Muscle layer of duodenum (tissue), 2 donors: Measurements from ENCODE around the gene VN1R5.
A peak's percentile ranks its signal among the peaks of the same experiment; 100 is the strongest.
"Not testable (repeated sequence)": the region's sequence is repeated elsewhere in the genome, so short reads cannot be mapped to it uniquely, and the experiment has no call there.

ENCODE experiments used
- H3K27ac ChIP-seq: one replicate; pipeline ENCODE4 v1.7.0; 2013; ENCODE audit warnings: mild to moderate bottlenecking, low read length
- H3K27me3 ChIP-seq: one replicate; pipeline ENCODE4 v1.7.0; 2013; ENCODE audit warnings: low read depth, mild to moderate bottlenecking, control low read depth, low read length
- H3K36me3 ChIP-seq, 2 donors: one replicate each; pipeline ENCODE4 v1.7.0; 2013; ENCODE audit warnings: low read length in 2 of 2, control low read depth in 1 of 2, mild to moderate bottlenecking in 1 of 2; ENCODE audit not compliant: insufficient read depth in 2 of 2, control insufficient read depth in 1 of 2
- H3K4me1 ChIP-seq, 2 donors: one replicate each; pipeline ENCODE4 v1.7.0; 2013; ENCODE audit warnings: low read length in 2 of 2, mild to moderate bottlenecking in 2 of 2, control low read depth in 1 of 2, moderate library complexity in 1 of 2; ENCODE audit not compliant: insufficient read depth in 2 of 2, control insufficient read depth in 1 of 2
- H3K4me3 ChIP-seq, 2 donors: one replicate each; pipeline ENCODE4 v1.7.0; 2013; ENCODE audit warnings: low read length in 2 of 2, low read depth in 1 of 2, mild to moderate bottlenecking in 1 of 2
- H3K9me3 ChIP-seq, 2 donors: one replicate each; pipeline ENCODE4 v1.7.0; 2013; ENCODE audit warnings: low read length in 2 of 2, control low read depth in 1 of 2, mild to moderate bottlenecking in 1 of 2; ENCODE audit not compliant: control insufficient read depth in 1 of 2
- donor health status: healthy.

VN1R5 gene

DNA sequence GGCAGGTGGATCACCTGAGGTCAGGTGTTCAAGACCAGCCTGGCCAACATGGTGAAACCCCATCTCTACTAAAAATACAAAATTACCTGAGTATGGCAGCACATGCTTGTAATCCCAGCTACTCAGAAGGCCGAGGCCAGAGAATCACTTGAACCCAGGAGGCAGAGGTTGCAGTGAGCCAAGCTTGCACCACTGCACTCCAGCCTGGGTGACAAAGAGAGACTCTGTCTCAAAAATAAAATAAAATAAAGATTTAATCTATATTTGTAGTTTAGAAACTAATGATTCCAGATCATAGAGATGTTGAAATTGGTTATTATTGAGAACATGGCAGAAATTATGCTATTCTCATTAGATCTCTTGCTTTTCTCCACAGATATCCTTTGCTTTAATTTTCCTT is at the start of gene VN1R5:
TSS of gene VN1R5 (plus strand) at position 301 of the 400 bp plus-strand sequence.
- H3K36me3 ChIP-seq, H3K27me3 ChIP-seq, H3K4me3 ChIP-seq, H3K9me3 ChIP-seq, H3K27ac ChIP-seq, H3K4me1 ChIP-seq: not testable (repeated sequence)

DNA sequence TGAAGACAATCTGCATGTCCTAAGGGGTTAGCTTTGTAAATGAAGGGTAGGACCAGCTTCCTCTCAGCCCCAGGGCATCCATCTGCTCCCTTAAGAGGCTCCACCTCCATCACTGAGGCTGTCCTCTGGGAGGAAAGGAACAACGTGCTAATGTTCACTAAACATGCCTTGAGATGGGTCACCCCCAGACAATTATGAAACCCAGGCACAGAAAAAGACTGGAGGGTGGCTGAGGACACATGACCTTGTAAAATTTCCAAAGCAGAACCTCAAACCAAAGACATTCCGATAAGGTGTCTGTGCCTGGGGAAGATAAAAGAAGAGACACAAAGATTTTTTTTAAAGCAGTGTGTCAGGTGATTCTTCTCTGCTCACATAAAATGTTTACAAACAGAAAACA is 46.5 kb upstream of the VN1R5 start:
- no peaks in the 10 kb centered on the region for H3K36me3 ChIP-seq
- H3K9me3 ChIP-seq = no peaks in the 10 kb centered on the region
- peaks cover 13 to 14% of the 10 kb centered on the region in 2 donors for H3K4me1 ChIP-seq
- no peaks in the 10 kb centered on the region for H3K27me3 ChIP-seq
- peak overlapping the region; percentile 88 to 92 for H3K4me3 ChIP-seq
- H3K27ac ChIP-seq = no peak overlapping the region

DNA sequence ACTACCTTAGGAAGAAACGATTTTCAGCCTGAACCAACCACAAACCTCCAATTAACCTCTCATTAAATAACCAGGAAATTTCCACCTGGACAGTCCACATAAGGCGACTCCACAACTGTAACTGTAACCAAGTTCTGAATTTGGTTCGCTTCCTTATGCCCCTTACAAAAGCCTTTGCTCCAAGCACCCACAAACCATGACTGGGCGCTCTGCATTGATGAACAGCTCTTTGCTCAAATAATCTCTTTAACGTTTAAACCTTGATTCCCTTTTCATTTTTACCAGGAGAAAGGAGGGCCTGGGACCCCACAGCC is 45.9 kb upstream of the VN1R5 start:
- H3K36me3 ChIP-seq = no peaks in the 10 kb centered on the region
- peak overlapping the region; percentile 75 for H3K27ac ChIP-seq
- no peaks in the 10 kb centered on the region for H3K27me3 ChIP-seq
- peaks cover 13 to 14% of the 10 kb centered on the region in 2 donors for H3K4me1 ChIP-seq
- peak overlapping the region; percentile 88 to 92 for H3K4me3 ChIP-seq
- no peaks in the 10 kb centered on the region for H3K9me3 ChIP-seq

DNA sequence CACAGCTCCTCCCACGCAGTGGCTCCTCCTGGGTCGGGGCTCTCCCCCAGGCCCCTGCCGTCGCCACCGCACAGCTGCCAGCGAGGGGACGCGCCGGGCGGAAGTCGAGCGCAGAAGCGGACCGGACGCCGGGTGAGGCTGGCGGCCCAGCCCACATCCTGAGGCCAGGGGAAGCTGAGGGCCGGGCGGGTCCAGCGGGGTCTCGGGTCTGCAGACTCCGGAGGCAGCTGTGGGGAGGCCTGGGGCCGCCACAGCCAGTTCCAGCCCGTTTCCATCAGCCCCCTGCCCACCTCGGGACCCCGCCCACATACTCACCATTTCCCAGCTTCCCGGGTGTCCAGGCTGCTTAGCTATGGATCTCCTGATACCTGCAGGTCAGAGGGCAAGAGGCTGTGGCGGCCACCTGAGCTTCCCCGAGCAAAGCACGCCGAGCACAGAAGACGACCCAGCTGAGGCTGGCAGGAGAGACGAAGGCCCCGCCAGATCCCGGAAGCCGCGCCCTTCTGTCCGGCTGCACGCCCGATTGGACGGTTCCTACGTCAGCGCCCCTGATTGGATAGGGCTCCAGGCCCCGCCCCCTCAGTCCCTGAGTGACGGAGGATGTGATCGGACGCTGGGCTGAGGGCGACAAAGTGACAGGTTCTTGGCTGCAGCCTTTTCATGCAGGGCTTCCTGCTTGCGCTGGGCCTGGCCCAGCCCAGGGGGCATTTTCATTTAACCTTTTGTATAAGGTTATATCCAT is 45.3 kb upstream of the VN1R5 start:
- Histone ChIP-seq H3K27ac (peak overlapping the region; percentile 75), H3K27me3 (no peaks in the 10 kb centered on the region), H3K9me3 (no peaks in the 10 kb centered on the region), H3K4me1 (peaks cover 13 to 14% of the 10 kb centered on the region in 2 donors), H3K4me3 (peak overlapping the region; percentile 88 to 92), H3K36me3 (no peaks in the 10 kb centered on the region)

DNA sequence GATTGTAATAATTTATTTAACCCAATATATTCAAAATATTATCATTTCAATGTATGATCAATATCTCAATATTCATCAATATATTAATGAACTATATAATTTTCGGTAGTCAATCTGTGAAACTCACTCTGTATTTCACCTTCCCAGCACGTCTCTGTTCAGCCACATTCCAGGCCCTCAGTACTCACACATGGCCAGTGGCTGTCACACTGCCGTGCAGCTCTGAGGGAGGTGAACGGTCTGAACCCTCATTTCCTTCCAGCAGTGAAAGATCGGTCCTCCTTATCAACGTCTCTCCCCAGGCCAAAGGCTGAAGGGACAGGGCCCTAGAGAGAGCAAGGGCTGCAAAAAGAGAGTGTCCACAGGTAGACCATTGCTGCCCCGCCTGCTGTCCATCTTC is 44.5 kb upstream of the VN1R5 start:
- H3K9me3 ChIP-seq = no peaks in the 10 kb centered on the region

DNA sequence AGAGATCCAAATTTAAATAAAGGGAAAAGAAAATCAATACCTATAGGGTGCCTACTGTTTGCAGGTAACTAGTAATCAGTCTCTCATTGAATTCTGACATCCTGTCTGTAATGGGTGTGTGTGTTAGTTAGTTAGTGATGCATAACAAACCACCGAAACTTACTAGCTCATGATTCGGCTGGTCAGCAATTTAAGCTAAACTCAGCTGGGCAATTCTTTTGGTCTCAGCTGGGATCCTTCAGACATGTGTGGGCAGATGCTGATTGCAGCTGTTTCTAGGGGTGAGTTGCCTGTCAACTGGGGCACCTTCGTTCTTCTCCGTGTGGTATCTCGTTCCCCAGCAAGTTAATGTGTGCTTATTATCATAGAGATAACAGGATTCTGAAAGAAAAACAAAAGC is 43.9 kb upstream of the VN1R5 start:
- no peak overlapping the region for H3K27ac ChIP-seq
- no peaks in the 10 kb centered on the region for H3K27me3 ChIP-seq
- H3K4me1 ChIP-seq = peaks cover 13 to 14% of the 10 kb centered on the region in 2 donors
- H3K9me3 ChIP-seq = no peaks in the 10 kb centered on the region
- no peak overlapping the region for H3K4me3 ChIP-seq
- no peaks in the 10 kb centered on the region for H3K36me3 ChIP-seq

More for the DNA sequence above, 44.5 kb upstream of the VN1R5 start:
- Histone ChIP-seq H3K4me3 (no peak overlapping the region), H3K27me3 (no peaks in the 10 kb centered on the region), H3K4me1 (peaks cover 13 to 14% of the 10 kb centered on the region in 2 donors), H3K36me3 (no peaks in the 10 kb centered on the region), H3K27ac (no peak overlapping the region)

DNA sequence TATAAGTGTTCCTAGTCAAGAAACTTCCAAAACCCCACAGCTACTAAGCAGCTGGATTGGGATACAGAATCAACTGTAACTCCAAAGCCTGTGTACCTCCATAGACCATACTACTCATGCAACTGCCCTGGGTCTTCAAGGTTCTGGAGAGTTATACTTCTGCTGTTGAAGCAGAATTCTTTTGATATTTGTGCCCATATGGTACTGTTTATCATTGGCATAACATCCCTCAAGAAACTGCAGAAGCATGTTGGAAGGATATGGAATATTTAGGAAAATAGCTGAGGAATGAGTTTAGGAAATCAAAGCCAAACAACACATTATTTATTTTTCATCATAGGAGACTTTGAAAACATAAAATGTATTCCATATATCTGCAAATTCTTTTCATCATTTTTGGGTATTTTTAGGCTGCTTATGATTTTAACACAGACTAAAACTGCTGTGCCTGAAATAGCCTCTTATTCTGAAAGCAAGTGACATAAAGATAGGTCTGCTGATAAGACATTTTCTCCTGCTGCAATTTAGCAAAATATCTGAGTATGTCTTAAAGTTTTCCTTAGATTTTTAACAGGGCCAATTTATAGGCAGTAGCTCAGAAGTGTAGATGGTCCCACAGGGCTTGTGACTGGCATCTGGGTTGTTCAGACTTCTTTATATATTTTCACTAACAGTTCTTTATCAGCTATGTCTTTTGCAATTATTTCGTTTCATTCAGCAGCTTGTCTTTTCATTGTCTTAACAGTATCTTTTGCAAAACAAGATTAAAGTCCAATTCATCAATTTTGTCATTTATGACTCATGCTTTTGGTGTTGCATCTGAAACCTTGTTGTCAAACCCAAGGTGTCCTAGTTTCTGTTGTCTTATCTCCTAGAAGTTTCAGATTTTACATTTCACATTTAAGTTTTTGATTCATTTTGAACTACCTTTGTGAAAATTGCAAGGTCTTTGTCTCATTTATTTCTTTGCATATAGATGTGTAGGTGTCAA is 43.0 kb upstream of the VN1R5 start:
- H3K27ac ChIP-seq = no peak overlapping the region
- no peaks in the 10 kb centered on the region for H3K27me3 ChIP-seq
- no peak overlapping the region for H3K4me3 ChIP-seq
- no peaks in the 10 kb centered on the region for H3K36me3 ChIP-seq
- H3K4me1 ChIP-seq = peaks cover 13 to 14% of the 10 kb centered on the region in 2 donors
- H3K9me3 ChIP-seq = no peaks in the 10 kb centered on the region

DNA sequence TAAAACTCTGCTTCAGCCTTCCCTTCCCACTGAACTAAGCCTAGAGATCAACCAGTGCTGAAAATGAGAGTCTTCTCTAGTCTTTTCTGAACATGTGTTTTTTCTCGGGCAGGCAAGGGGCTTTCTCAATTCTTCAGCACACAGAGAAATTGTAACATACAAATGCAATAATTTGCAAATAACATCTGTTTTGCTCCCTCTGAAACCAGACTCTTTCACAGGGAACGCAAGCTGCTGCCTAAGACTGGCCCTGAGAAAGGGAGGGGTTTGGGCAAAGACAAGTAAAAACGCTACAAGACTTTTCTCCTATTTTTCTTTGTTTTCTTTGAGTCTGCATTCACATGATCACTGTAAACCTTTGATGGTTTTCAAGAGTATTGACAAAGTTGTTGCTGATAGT is 39.6 kb upstream of the VN1R5 start:
- Histone ChIP-seq H3K9me3 (no peaks in the 10 kb centered on the region), H3K4me1 (no peaks in the 10 kb centered on the region), H3K27ac (no peak overlapping the region), H3K4me3 (no peak overlapping the region), H3K27me3 (no peaks in the 10 kb centered on the region), H3K36me3 (no peaks in the 10 kb centered on the region)

DNA sequence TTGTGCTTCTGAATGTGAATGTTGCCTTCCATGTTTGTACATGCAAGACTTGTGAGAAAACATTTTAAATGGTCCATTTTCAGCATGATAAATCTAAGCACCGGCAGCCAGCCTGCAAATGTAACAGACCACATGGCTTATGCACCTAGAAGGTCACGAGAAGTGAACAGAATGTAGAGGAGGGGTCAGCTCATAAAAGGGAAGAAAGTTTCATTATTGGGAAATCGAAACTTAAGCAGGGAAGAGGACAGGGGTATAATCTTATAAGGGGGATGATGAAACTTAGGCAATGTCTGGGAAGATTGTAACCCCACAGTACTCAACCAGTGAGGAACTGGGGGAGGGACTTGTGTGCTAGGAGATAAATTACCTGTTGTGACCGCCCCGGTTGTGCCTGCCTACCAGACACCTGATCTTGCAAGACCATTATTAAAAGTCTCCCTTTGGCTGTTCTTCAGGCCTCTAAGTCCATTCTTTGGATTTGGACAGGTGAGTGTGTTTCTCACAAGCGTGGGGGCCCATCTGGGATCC is 37.7 kb upstream of the VN1R5 start:
- no peaks in the 10 kb centered on the region for H3K4me1 ChIP-seq
- no peaks in the 10 kb centered on the region for H3K36me3 ChIP-seq
- H3K27ac ChIP-seq = no peak overlapping the region
- no peaks in the 10 kb centered on the region for H3K27me3 ChIP-seq
- no peak overlapping the region for H3K4me3 ChIP-seq
- no peaks in the 10 kb centered on the region for H3K9me3 ChIP-seq

DNA sequence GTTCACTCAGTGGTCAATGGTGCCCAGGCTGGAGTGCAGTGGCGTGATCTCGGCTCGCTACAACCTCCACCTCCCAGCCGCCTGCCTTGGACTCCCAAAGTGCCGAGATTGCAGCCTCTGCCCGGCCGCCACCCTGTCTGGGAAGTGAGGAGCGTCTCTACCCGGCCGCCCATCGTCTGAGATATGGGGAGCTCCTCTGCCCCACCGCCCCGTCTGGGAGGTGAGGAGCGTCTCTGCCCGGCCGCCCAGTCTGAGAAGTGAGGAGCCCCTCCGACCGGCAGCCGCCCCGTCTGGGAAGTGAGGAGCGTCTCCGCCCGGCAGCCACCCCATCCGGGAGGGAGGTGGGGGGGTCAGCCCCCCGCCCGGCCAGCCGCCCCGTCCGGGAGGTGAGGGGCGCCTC is 35.6 kb upstream of the VN1R5 start:
- not testable (repeated sequence) for H3K9me3 ChIP-seq, H3K4me1 ChIP-seq, H3K36me3 ChIP-seq, H3K4me3 ChIP-seq, H3K27me3 ChIP-seq, H3K27ac ChIP-seq

DNA sequence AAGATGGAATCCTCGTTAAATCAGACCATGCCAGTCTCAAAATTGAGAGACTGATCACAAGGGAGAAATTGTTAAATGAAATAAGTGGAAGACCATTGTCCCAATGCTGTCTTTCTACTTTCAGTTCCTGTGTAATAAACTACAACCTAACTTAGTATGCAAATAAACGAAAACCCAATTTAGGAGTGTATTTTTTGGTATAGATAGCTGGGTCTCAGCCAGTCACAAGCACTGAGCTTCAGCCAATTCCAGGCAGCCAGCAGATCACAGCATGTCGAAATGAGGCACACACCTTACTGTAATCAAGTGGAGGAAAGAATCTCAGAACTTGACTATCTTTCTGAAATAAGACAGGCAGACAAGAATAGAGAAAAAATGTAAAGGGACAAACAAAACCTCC is 33.0 kb upstream of the VN1R5 start:
- Histone ChIP-seq H3K9me3 (peaks cover 0 to 6% of the 10 kb centered on the region in 2 donors), H3K27me3 (no peaks in the 10 kb centered on the region), H3K4me3 (no peak overlapping the region), H3K27ac (no peak overlapping the region), H3K36me3 (no peaks in the 10 kb centered on the region), H3K4me1 (no peaks in the 10 kb centered on the region)
